Measurements from ENCODE around the gene ATMIN. TPM values are rescaled to one million over a fixed set of nuclear protein-coding genes. Genes with fewer than 3 reads are reported as not detected.

Gene ATMIN
- total and polyA plus RNA-seq, 2 experiments from 2014 or later: 22.0 to 60.5 TPM

GRCh38 chr16:80991792-80992430, 43.7 kb upstream of the ATMIN start:
- Histone ChIP-seq H3K36me3 (ENCODE audit: insufficient read depth) (no peaks in the 10 kb centered on the region), H3K9me2 (ENCODE audit: insufficient read depth) (no peaks in the 10 kb centered on the region), H3F3A (replicated peaks; ENCODE audit: low read depth) (no peaks in the 10 kb centered on the region), H3K4me3 (no peak overlapping the region), H3K4me2 (no peak overlapping the region), H3K4me1 (ENCODE audit: insufficient read depth) (0 out of 2 replicates have a peak, but pooled peaks cover 7% of the 10 kb centered on the region), H3K27me3 (ENCODE audit: insufficient read depth) (0 out of 2 replicates have a peak, but pooled peaks cover under 1% of the 10 kb centered on the region), H2AFZ (no peak overlapping the region), H4K20me1 (replicated peaks; ENCODE audit: insufficient read depth) (peaks cover 19% of the 10 kb centered on the region), H3K27ac (ENCODE audit: low read depth) (no peak overlapping the region), H3K79me2 (replicated peaks; ENCODE audit: insufficient read depth) (peaks cover 60% of the 10 kb centered on the region)
- peaks cover 4% of the 10 kb centered on the region; the same call in 1 of the 3 replicates for H3K36me3 Mint-ChIP-seq (ENCODE audit: low read depth)
- TF ChIP-seq JUNB (IDR thresholded peaks at IDR 0.05; ENCODE audit: unreplicated experiment): no peak
- no peak for TF ChIP-seq ZNF331 (CRISPR knock-in tag; IDR thresholded peaks at IDR 0.05; ENCODE audit: low read depth)
- TF ChIP-seq ETS1 (IDR thresholded peaks at IDR 0.05): no peak
- no peak for TF ChIP-seq NANOG (IDR thresholded peaks at IDR 0.05; ENCODE audit: borderline replicate concordance)
- no peak for TF ChIP-seq ZNF462 (CRISPR knock-in tag; IDR thresholded peaks at IDR 0.05)
- TF ChIP-seq CTCF (conservative IDR thresholded peaks at IDR 0.05; ENCODE audit: low read depth in 2 of 2): no peak
- no peak for TF ChIP-seq REST (IDR thresholded peaks at IDR 0.05; ENCODE audit: unreplicated experiment)
- TF ChIP-seq CREB1 (CRISPR knock-in tag; IDR thresholded peaks at IDR 0.05; ENCODE audit: low read depth): no peak
- no peak for TF ChIP-seq STAT1 (IDR thresholded peaks at IDR 0.05; ENCODE audit: unreplicated experiment)
- no peak for TF ChIP-seq EZH2phosphoT487 (IDR thresholded peaks at IDR 0.05; ENCODE audit: unreplicated experiment)
- TF ChIP-seq POLR2AphosphoS5 (IDR thresholded peaks at IDR 0.05; ENCODE audit: low read depth): no peak
- no peak for TF ChIP-seq EZH2 (IDR thresholded peaks at IDR 0.05; ENCODE audit: low read depth, unreplicated experiment)
- TF ChIP-seq ZNF114 (CRISPR knock-in tag; IDR thresholded peaks at IDR 0.05): no peak
- ATAC-seq: no peak
- H3K4me1 Mint-ChIP-seq: peaks cover 17% of the 10 kb centered on the region
- H3K4me3 Mint-ChIP-seq: no peak overlapping the region
- peaks cover 10% of the 10 kb centered on the region for H3K27me3 Mint-ChIP-seq (ENCODE audit: insufficient read depth, low read depth, poor library complexity)
- no peak for DNase-seq (ENCODE audit: low spot score)
- H3K9me3 Mint-ChIP-seq: no peaks in the 10 kb centered on the region
- no peak overlapping the region for H3K27ac Mint-ChIP-seq
